ENCODE results near the gene KRT16. TPM values are rescaled to one million over a fixed set of nuclear protein-coding genes. Genes with fewer than 3 reads are reported as not detected.

KRT16 gene
- total RNA-seq = not detected in 2 replicates

GRCh38 chr17:41612376-41613160, at the start of gene KRT16:
KRT16 (minus strand) TSS chr17:41612767; CDS start chr17:41612688, 79 bp downstream.

GRCh38 chr17:41624208-41625101, 11.9 kb upstream of the KRT16 start, which contains the start of gene KRT17:
KRT17 (minus strand) TSS chr17:41624575; CDS start chr17:41624509, 66 bp downstream.

GRCh38 chr17:41586863-41587495, 25.6 kb downstream of the KRT16 start, which contains the start of gene KRT14:
KRT14 (minus strand) TSS chr17:41586895; CDS start chr17:41586834, 61 bp downstream.

GRCh38 chr17:41571561-41572434, 40.8 kb downstream of the KRT16 start, which contains the start of gene KRT9:
KRT9 (minus strand) TSS chr17:41572059; CDS start chr17:41571992, 67 bp downstream.

Other genes starting within 250 kb of the KRT16 start
- gene KRT33B, start 243.0 kb downstream of the KRT16 start, total RNA-seq = not detected in 2 replicates
- 0.89 and 1.0 TPM in 2 replicates for gene KRT34, start 230.5 kb downstream of the KRT16 start, total RNA-seq
- not detected in 2 replicates for gene KRT31, start 215.2 kb downstream of the KRT16 start, total RNA-seq
- gene KRT37, start 188.2 kb downstream of the KRT16 start, total RNA-seq = not detected in 2 replicates
- not detected in 2 replicates for gene KRT38, start 171.8 kb downstream of the KRT16 start, total RNA-seq
- not detected in 2 replicates for gene KRT32, start 145.4 kb downstream of the KRT16 start, total RNA-seq
- gene KRT35, start 131.6 kb downstream of the KRT16 start, total RNA-seq = not detected in 2 replicates
- not detected in 2 replicates for gene KRT36, start 122.9 kb downstream of the KRT16 start, total RNA-seq
- not detected in 2 replicates for gene KRT13, start 107.2 kb downstream of the KRT16 start, total RNA-seq
- gene KRT15, start 93.9 kb downstream of the KRT16 start, total RNA-seq = 0.45 and 0.67 TPM in 2 replicates
- 14.7 and 16.1 TPM in 2 replicates for gene KRT19, start 84.5 kb downstream of the KRT16 start, total RNA-seq
- gene KRT9, start 40.7 kb downstream of the KRT16 start, total RNA-seq = not detected in 2 replicates
- not detected in 2 replicates for gene KRT14, start 25.9 kb downstream of the KRT16 start, total RNA-seq
- gene KRT17, start 11.8 kb upstream of the KRT16 start, total RNA-seq = 0.89 and 3.7 TPM in 2 replicates
- 86.2 and 95.7 TPM in 2 replicates for gene EIF1, start 76.1 kb upstream of the KRT16 start, total RNA-seq
- not detected in 2 replicates for gene GAST, start 99.6 kb upstream of the KRT16 start, total RNA-seq
- under 0.01 TPM in 1 of 2 replicates, not detected in the other for gene HAP1, start 121.9 kb upstream of the KRT16 start, total RNA-seq
- 31.1 and 32.8 TPM in 2 replicates for gene JUP, start 173.9 kb upstream of the KRT16 start, total RNA-seq
- gene P3H4, start 199.2 kb upstream of the KRT16 start, total RNA-seq = 48.6 and 53.4 TPM in 2 replicates
- gene FKBP10, start 200.2 kb upstream of the KRT16 start, total RNA-seq = 235 and 246 TPM in 2 replicates
- 58.7 and 65.0 TPM in 2 replicates for gene NT5C3B, start 223.5 kb upstream of the KRT16 start, total RNA-seq
- gene KLHL10, start 225.1 kb upstream of the KRT16 start, total RNA-seq = 0.17 TPM in 1 of 2 replicates, not detected in the other